K562 (cell line): ENCODE data around the gene CFAP58. TPM values are rescaled to one million over a fixed set of nuclear protein-coding genes. Genes with fewer than 3 reads are reported as not detected.

Experiments
- ARID1B ChIP-seq: fragments of 450-650 bp; IDR thresholded peaks from 2 replicates; pipeline ENCODE4 v1.6.1; 2016; ENCODE audit warnings: antibody characterized with exemption, mild to moderate bottlenecking, inconsistent platforms
- CTBP1 ChIP-seq: fragments of 450-650 bp; IDR thresholded peaks from 2 replicates; pipeline ENCODE4 v1.6.1; 2016; ENCODE audit warnings: borderline replicate concordance
- EWSR1 ChIP-seq: fragments of 450-650 bp; IDR thresholded peaks from 2 replicates; pipeline ENCODE4 v1.6.1; 2018; ENCODE audit warnings: borderline replicate concordance, mild to moderate bottlenecking, low read depth, moderate library complexity; ENCODE audit not compliant: partially characterized antibody
- FIP1L1 ChIP-seq: fragments of 200-400 bp; formaldehyde crosslinking; IDR thresholded peaks from 2 replicates; pipeline ENCODE4 v1.6.1; 2018; ENCODE audit warnings: mild to moderate bottlenecking, low read depth, low read length; ENCODE audit not compliant: poor library complexity, severe bottlenecking
- HLTF ChIP-seq: fragments of 450-650 bp; IDR thresholded peaks from 2 replicates; pipeline ENCODE4 v1.6.1; 2016
- MLX ChIP-seq, 2 experiments: fragments of 450-650 bp in 1 of 2; sonication (generic) in 1 of 2; formaldehyde crosslinking; conservative IDR thresholded peaks; 2 replicates each; pipeline versions ENCODE4 v1.4.0 to v1.8.1; 2020 to 2022; ENCODE audit warnings: mild to moderate bottlenecking in 1 of 2, missing genetic modification reagents in 1 of 2
- NEUROD1 ChIP-seq: fragments of 150-350 bp; IDR thresholded peaks from 2 replicates; pipeline ENCODE4 v1.6.1; 2014; ENCODE audit warnings: borderline replicate concordance, low read length, low read depth; ENCODE audit not compliant: partially characterized antibody
- SMARCE1 ChIP-seq: fragments of 450-650 bp; IDR thresholded peaks from 2 replicates; pipeline ENCODE4 v1.7.1; 2016; ENCODE audit warnings: mild to moderate bottlenecking
- ZNF175 ChIP-seq: fragments of 200-800 bp; sonication (Bioruptor generic); IDR thresholded peaks from 2 replicates; pipeline ENCODE4 v1.6.1; 2016; ENCODE audit warnings: low read depth, mild to moderate bottlenecking, missing genetic modification characterization, missing compliant biosample characterization
- ZNF318 ChIP-seq, 2 experiments: fragments of 450-650 bp; IDR thresholded peaks; 2 replicates each; pipeline ENCODE4 v1.6.1; 2016; ENCODE audit warnings: mild to moderate bottlenecking in 2 of 2, borderline replicate concordance in 1 of 2, low read depth in 1 of 2, moderate library complexity in 1 of 2
- polyA plus RNA-seq, 8 experiments: library from polyadenylated mRNA; depleted of rRNA in 4 of 8; stranded (reverse) in 5 of 8; unstranded in 3 of 8; fragments of >200 nt; fragmentation: Nextera tagmentation in 2 of 8; fragmentation: Illumina TruSeq in 1 of 8; extraction: Ambion mirVana in 2 of 8; extraction: Trizol in 1 of 8; gene quantifications; 2 replicates each; pipeline versions ENCODE4 v1.2.1 to v1.2.3, GENCODE V29; 2011 to 2014; ENCODE audit warnings: inconsistent platforms in 1 of 8, missing spikeins in 1 of 8
- total RNA-seq, 7 experiments: library from RNA; depleted of rRNA in 6 of 7; stranded (reverse); fragments of >200 nt in 6 of 7; fragmentation: Illumina TruSeq in 2 of 7; extraction: Trizol in 2 of 7; gene quantifications; 2 replicates each; pipeline versions ENCODE4 v1.2.1 to v1.2.3, GENCODE V29; 2011 to 2021; ENCODE audit warnings: low replicate concordance in 1 of 7

The CFAP58 gene
- total and polyA plus RNA-seq, 9 of the 15 experiments (the other 6 are each of a cell fraction or from before 2014, with no cell fraction given) = 0.08 to 2.0 (median 0.71) TPM

GRCh38 chr10:104332243-104333031, 21.2 kb upstream of the CFAP58 start (continued):
- no peak for TF ChIP-seq MLX (CRISPR knock-in tag; conservative IDR thresholded peaks at IDR 0.05)
- no peak for TF ChIP-seq ZNF318 (IDR thresholded peaks at IDR 0.05; ENCODE audit: borderline replicate concordance in 1 of 2, low read depth in 1 of 2)
- peak; percentile 85 for TF ChIP-seq ARID1B
- TF ChIP-seq EWSR1 = no peak
- TF ChIP-seq FIP1L1 = no peak
- TF ChIP-seq SMARCE1 = peak; percentile 52; the same call in 1 of the 2 replicates
- TF ChIP-seq CTBP1 = peak; percentile 82
- no peak for TF ChIP-seq NEUROD1
- no peak for TF ChIP-seq ZNF175 (CRISPR knock-in tag)
- no peak for TF ChIP-seq HLTF
